ENCODE results near the gene KIAA1217.

KIAA1217 gene

GRCh38 chr10:24518981-24519597 lies 310.2 kb downstream of the KIAA1217 start:
- Histone ChIP-seq H3K36me3 (ENCODE audit: low read length) (no peaks in the 10 kb centered on the region), H3F3A (ENCODE audit: insufficient read depth) (no peaks in the 10 kb centered on the region), H3K9me3 (ENCODE audit: insufficient read depth, low read length) (no peaks in the 10 kb centered on the region), H3K4me3 (ENCODE audit: insufficient read depth, low read length, poor library complexity, severe bottlenecking) (no peak overlapping the region), H3K9ac (ENCODE audit: low read length) (no peak overlapping the region), H2AFZ (ENCODE audit: low read depth, low read length, severe bottlenecking) (no peak overlapping the region), H3K79me2 (ENCODE audit: insufficient read depth, low read length) (no peaks in the 10 kb centered on the region), H3K27me3 (ENCODE audit: low read length) (no peaks in the 10 kb centered on the region), H4K20me1 (ENCODE audit: low read depth, low read length) (no peaks in the 10 kb centered on the region), H3K9me2 (replicated peaks; ENCODE audit: insufficient read depth, low read length) (no peaks in the 10 kb centered on the region), H3K27ac (ENCODE audit: low read depth, low read length) (no peak overlapping the region), H3K4me2 (ENCODE audit: low read depth, low read length, poor library complexity, severe bottlenecking) (no peak overlapping the region)
- no peak for TF ChIP-seq EZH2phosphoT487 (conservative IDR thresholded peaks at IDR 0.05; ENCODE audit: low read length)
- peak; percentile 59 for TF ChIP-seq CTCF (IDR thresholded peaks at IDR 0.05; ENCODE audit: insufficient read depth, low read length, poor library complexity, severe bottlenecking)

DNA sequence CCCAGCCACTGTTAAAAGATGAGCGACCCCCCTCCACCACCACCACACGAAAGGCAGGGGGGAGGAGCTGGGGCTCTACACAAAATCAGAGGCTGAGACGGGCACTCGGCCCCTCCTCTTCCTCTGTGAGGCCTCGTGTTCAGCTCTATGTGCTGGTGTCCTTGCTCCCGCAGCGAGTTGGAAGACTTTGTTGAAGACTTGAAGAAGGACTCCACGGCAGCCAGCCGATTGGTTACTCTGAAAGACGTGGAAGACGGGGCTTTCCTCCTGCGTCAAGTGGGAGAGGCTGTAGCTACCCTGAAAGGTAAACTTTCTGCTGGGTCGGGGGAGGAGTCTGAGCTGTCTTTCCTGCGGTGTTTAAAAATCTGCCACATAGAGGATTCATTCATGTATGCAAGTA lies 311.0 kb downstream of the KIAA1217 start:
- Histone ChIP-seq H3F3A (ENCODE audit: insufficient read depth) (no peaks in the 10 kb centered on the region), H3K36me3 (ENCODE audit: low read length) (no peaks in the 10 kb centered on the region), H2AFZ (ENCODE audit: low read depth, low read length, severe bottlenecking) (no peak overlapping the region), H3K9me2 (replicated peaks; ENCODE audit: insufficient read depth, low read length) (no peaks in the 10 kb centered on the region), H4K20me1 (ENCODE audit: low read depth, low read length) (no peaks in the 10 kb centered on the region), H3K27me3 (ENCODE audit: low read length) (no peaks in the 10 kb centered on the region), H3K9me3 (ENCODE audit: insufficient read depth, low read length) (no peaks in the 10 kb centered on the region), H3K9ac (ENCODE audit: low read length) (no peak overlapping the region), H3K4me3 (ENCODE audit: insufficient read depth, low read length, poor library complexity, severe bottlenecking) (no peak overlapping the region), H3K79me2 (ENCODE audit: insufficient read depth, low read length) (no peaks in the 10 kb centered on the region), H3K27ac (ENCODE audit: low read depth, low read length) (no peak overlapping the region), H3K4me2 (ENCODE audit: low read depth, low read length, poor library complexity, severe bottlenecking) (no peak overlapping the region)
- no peak for TF ChIP-seq EZH2phosphoT487 (conservative IDR thresholded peaks at IDR 0.05; ENCODE audit: low read length)
- TF ChIP-seq CTCF (IDR thresholded peaks at IDR 0.05; ENCODE audit: insufficient read depth, low read length, poor library complexity, severe bottlenecking): no peak

GRCh38 chr10:24524314-24524713 lies 315.4 kb downstream of the KIAA1217 start:
- Histone ChIP-seq H3K4me3 (ENCODE audit: insufficient read depth, low read length, poor library complexity, severe bottlenecking) (no peak overlapping the region), H4K20me1 (ENCODE audit: low read depth, low read length) (no peaks in the 10 kb centered on the region), H3K79me2 (ENCODE audit: insufficient read depth, low read length) (no peaks in the 10 kb centered on the region), H3K27me3 (ENCODE audit: low read length) (no peaks in the 10 kb centered on the region), H3K9me2 (replicated peaks; ENCODE audit: insufficient read depth, low read length) (no peaks in the 10 kb centered on the region), H3K36me3 (ENCODE audit: low read length) (no peaks in the 10 kb centered on the region), H3K9me3 (ENCODE audit: insufficient read depth, low read length) (no peaks in the 10 kb centered on the region), H3F3A (ENCODE audit: insufficient read depth) (no peaks in the 10 kb centered on the region), H3K4me2 (ENCODE audit: low read depth, low read length, poor library complexity, severe bottlenecking) (no peak overlapping the region), H2AFZ (ENCODE audit: low read depth, low read length, severe bottlenecking) (no peak overlapping the region), H3K9ac (ENCODE audit: low read length) (no peak overlapping the region), H3K27ac (ENCODE audit: low read depth, low read length) (no peak overlapping the region)
- no peak for TF ChIP-seq EZH2phosphoT487 (conservative IDR thresholded peaks at IDR 0.05; ENCODE audit: low read length)

DNA sequence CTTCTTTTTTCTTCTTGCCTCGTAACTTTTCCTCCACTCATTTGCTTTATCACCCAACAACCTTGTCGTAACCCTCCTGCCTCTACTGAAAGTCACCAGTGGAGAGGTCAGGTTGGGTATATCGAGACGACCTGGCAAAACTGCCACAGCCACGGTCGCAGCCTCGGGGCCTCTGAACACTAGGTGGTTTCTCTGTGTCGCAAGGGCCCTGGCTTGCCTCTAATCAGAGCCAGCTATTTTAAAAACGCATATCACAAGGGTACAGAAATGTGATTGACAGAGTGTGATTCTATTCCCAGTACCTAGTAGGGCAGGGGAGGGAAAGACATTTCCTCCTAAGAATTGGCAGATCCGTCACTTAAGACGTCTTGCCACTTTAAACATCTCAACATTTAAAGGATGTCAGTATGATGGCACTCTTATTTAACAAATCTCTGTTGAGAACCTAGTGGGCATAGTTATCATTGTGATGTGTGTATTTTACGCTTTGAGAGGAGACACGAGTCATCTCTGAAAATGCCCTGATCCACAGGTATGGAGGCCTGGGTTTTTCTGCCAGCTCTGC lies 317.2 kb downstream of the KIAA1217 start:
- H3K4me3 ChIP-seq (ENCODE audit: insufficient read depth, low read length, poor library complexity, severe bottlenecking): no peak overlapping the region
- no peak overlapping the region for H3K27ac ChIP-seq (ENCODE audit: low read depth, low read length)
- TF ChIP-seq EZH2phosphoT487 (conservative IDR thresholded peaks at IDR 0.05; ENCODE audit: low read length) (no peak), CTCF (IDR thresholded peaks at IDR 0.05; ENCODE audit: insufficient read depth, low read length, poor library complexity, severe bottlenecking) (no peak)
- no peaks in the 10 kb centered on the region for H3K36me3 ChIP-seq (ENCODE audit: low read length)
- H3K9ac ChIP-seq (ENCODE audit: low read length): no peak overlapping the region
- no peaks in the 10 kb centered on the region for H3F3A ChIP-seq (ENCODE audit: insufficient read depth)
- no peaks in the 10 kb centered on the region for H3K9me3 ChIP-seq (ENCODE audit: insufficient read depth, low read length)
- H3K9me2 ChIP-seq (replicated peaks; ENCODE audit: insufficient read depth, low read length): no peaks in the 10 kb centered on the region
- H4K20me1 ChIP-seq (ENCODE audit: low read depth, low read length): no peaks in the 10 kb centered on the region
- no peaks in the 10 kb centered on the region for H3K27me3 ChIP-seq (ENCODE audit: low read length)
- H3K4me2 ChIP-seq (ENCODE audit: low read depth, low read length, poor library complexity, severe bottlenecking): no peak overlapping the region
- no peak overlapping the region for H2AFZ ChIP-seq (ENCODE audit: low read depth, low read length, severe bottlenecking)
- no peaks in the 10 kb centered on the region for H3K79me2 ChIP-seq (ENCODE audit: insufficient read depth, low read length)
